Middle frontal gyrus (tissue), 1 donor: ENCODE measurements around the gene PRSS53.
"Not testable (repeated sequence)": the region's sequence is repeated elsewhere in the genome, so short reads cannot be mapped to it uniquely, and the experiment has no call there.

ENCODE experiments used
- DNase-seq: peaks from one replicate; pipeline ENCODE4 v3.0.0-alpha.2; 2015; ENCODE audit warnings: low spot score; ENCODE audit errors: extremely low spot score

The PRSS53 gene

DNA sequence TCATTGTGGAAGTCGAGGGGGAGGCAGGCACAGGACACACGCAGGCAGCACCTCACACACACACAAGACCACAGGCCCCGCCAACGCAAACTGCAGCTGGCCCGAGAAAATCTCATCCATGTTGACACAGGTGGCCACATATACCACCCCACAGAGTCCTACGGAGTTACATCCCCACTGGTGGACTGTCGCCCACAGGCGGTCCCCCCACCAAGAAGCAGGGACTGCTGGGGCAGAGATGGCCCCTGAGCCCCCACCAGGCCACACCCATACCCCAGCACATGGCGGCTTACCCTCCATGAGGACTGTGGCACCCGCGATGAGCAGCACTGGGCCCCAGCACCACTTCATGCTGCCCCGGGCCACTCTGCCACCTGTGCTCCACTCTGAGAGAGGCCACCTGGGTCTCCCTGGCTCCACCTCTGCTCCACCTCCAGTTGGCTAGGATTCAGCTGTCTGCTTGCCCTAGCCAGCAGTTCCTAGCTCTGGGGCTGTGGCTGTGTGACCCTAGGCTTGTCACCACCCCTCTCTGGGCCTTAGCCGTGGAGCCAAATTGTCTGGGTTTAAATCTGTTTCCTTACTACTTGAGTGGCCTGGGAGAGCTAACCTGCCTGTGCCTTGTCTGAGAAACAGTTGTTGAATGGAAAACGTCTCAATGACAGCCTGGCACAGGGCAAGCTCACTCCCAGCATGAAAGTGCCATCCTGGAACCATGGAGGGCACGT, at the start of gene PRSS53:
Gene PRSS53, minus strand, starts transcription at position 485 of the 725 bp plus-strand sequence. Its CDS starts 134 bp downstream, at position 351.
- no peak for DNase-seq

DNA sequence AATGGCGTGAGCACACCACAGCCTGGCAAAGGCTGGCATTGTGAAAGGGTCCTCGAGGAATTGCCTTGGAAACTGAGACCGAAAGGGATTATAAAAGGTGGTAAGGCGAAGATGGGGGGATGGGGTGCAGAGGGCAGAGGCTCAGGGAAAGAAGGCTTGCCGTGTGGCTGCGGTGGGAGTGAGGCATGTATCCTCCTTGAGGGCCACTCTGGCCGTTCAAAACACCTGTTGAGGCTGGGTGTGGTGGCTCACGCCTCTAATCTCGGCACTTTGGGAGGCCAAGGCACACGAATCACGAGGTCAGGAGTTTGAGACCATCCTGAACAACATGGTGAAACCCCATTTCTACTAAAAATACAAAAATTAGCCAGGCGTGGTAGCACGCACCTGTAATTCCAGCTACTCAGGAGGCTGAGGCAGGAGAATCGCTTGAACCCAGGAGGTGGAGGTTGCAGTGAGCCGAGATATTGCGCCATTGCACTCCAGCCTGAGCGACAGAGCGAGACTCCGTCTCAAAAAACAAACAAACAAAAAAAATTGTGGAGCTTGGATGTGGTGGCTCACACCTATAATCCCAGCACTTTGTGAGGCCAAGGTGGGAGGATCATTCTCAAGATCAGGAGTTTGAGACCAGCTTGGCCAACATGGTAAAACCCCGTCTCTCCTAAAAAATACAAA, 48.2 kb upstream of the PRSS53 start:
- not testable (repeated sequence) for DNase-seq

DNA sequence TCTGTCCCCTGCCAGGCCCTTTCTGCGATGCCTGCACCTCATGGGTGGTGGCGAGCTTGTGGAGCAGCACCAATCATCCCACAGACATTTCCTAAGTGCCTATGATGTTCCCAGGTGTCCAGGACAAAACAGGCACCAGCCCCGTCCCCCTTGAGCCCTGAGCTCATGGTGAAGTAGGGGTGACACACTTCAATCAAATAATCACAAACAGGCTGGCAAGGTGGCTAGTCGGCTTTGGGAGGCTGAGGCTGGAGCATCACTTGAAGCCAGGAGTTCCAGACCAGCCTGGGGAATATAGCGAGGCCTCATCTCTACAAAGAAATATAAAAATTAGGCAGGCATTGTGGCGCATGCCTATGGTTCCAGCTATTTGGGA, 47.5 kb upstream of the PRSS53 start:
- DNase-seq: no peak

DNA sequence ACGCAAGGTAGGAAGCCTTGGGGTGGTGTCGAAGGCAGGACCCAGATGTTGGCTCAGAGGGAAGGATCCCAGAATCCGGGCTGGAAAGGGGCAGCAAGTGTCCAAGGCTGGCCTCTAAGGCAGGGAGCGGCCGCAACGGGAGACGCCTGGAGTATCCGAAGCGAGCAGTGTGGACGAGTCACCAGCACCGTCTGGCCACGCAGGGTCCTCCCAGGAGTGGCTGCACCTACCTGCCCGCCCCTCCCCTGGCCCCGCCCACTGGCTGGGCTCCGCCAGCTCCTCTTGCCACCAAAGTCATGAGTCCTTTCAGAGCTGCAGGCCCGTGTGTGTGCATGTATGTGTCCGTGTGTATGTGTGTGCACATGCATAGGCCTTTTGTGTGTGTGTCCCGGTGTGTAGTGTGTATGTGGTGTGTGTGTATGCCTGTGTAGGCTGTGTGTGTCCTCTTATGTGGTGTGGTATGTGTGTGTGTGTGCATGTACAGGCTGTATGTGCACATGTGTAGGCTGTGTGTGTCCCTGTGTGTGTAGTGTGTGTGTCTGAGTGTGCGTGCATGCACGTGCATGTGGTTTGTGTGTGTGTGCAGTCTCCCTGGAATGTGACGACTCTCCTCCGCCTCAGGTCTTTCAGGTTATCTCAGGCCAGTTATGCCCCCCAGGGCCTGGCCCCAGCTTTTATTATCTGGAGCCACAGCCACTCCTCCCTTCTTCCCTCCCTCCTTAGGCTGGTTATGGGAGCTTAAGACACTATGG, 47.0 kb upstream of the PRSS53 start, which contains the start of gene PRSS8:
Gene PRSS8, minus strand, starts transcription at position 193 of the 752 bp plus-strand sequence. CDS start 229 bp downstream, outside the sequence.
- no peak for DNase-seq

DNA sequence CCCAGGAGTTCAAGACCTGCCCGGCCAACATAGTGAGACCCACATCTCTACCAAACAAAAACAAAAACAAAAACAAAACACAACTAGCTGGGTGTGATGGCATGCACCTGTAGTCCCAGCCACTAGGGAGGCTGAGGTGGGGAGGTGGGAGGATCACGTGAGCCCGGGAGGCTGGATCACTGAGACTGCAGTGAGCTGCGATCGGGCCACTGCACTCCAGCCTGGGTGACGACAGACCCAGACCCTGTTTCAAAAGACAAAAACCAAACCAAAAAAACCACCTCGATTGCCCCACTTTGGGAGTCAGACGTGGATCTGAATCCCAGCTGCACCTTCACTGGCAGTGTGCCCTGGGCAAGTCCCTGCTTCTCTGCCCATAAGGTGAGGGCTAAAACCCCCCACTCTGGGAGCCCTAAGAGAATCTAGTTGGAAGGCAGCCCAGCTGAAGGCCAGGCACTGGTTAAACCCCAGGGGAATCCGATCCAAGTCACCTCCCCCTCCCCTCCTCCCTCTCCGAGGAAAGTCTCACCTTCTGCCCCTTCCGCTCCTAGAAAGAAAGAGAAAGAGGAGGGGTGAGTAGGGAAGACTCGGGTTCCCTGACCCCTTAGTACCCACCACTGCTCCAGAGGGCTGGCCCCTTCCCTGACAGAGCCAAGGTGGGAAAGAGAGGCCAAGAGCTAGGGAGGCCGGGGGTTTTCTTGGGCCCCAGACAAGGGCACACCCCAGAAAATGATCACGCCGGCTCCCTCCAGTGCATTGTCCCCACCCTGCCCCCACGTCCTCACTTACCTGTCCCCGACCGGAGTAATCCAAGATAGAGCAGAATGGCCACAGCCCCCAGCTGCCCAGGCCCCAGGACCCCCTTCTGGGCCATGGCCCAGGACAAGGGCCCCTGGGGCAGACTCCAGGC, 46.1 kb upstream of the PRSS53 start:
- DNase-seq: no peak

DNA sequence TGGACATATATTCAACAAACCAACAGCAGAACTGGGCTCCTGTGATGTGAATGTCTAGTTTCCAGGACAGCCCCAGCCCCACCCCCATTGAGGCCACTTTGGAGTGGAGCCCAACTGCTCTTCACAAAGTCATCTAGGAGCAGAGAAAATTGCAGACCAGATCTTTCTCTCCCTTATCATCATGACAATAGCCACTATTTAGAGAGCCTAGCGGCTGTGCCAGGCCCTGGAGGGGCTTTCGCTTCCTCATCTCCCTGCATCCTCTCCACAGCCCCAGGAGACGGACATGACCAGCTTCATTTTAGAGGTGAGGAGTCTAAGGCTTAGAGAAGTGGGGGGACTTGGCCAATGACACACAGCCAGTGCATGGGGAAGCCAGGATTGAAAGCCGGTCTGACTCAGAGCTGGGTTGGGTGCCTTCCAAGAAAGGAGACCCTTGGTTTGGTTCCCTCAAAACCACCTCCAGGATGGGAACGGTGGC, 45.4 kb upstream of the PRSS53 start:
- DNase-seq: no peak

DNA sequence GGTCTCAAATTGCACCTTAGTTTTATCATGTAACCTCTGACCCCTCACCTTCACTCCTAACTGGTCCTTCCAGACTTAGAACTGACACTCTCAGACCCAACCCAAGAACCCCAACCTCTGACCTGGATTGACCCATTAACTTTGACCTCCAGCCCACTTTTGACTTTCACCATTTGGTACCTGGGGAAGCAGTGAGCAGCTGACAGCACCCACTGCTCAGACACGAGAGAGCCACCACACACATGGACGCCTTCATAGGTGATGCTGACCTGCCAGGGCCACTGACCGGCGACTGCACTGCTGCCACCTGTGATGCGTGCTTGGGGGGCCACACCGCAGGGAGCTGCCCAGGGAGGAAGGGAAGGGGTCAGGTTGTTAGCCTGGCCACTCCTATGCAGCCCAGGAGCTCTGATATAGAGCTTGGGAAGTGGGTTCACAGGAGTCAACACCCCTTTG, 44.3 kb upstream of the PRSS53 start:
- no peak for DNase-seq

DNA sequence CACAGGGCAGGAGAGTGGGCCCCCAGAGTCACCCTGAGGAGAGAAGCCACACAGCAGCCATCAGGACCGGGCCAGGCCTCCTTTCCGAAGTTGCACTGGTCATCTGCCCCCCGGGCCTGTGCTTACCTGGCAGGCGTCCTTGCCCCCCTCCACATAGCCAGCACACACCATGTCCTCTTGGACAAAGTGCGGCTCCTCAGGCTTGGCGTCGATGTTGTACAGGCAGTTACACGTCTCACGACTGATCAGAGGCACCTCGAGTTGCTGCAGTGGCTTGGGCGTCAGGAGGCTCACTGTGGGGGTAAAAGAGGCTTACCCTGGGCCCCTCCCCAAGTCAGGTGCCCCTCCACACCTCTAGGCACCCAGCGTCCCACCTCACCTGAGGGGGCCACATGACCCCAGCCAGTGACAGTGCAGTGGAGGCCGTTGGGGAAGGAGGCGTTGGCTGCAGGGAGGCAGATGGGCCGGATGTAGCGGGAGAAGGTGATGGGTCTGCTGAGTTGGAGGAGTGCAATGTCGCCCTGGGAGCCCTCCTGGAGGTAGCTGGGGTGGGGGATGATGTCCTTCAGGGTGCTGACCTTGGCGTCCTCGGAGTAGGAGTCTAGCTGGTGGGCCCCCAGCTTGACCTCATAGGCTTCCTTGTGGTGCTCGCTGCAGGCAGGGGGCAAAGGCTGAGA, 43.7 kb upstream of the PRSS53 start:
- no peak for DNase-seq

DNA sequence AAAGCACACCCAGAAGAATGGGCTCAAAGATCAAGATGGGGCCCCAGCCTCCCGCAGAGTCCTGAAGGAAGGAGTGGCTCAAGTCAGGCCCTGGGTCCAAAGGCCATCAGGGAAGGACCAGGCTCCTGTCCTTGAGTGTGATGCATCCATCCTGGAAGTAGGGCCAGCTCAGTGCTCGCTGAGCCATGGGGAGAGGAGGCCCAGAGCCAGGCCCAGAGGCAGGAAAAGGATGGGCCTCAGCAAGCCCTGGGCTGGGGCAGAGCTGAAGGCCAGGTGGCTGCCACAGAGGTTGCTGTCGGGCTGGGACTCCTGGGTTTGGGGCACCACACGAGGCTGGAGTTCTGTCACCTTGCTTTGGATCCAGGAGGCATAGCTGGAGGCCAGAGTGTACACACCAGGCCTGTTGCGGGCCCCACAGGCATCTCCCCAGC, 43.1 kb upstream of the PRSS53 start:
- no peak for DNase-seq

DNA sequence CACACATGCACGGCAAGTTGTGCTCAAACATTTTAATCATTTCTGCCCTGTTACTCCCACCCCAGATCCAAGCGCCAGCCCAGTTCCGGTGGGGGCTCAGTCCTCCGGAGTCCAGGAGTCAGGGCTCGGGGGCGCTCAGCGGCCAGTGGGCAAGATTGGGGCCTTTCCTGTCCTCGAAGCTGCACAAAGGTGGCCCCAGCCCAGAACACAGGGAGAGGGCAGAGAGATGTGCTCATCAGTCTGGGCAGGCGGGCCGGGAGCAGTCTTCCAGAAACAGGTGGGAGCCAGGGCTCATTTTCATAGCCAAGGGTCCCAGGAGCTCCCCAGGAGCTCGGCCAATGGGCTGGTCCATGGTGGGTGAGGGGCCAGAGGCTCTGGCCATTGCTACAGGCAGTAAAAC, 42.7 kb upstream of the PRSS53 start:
- no peak for DNase-seq

DNA sequence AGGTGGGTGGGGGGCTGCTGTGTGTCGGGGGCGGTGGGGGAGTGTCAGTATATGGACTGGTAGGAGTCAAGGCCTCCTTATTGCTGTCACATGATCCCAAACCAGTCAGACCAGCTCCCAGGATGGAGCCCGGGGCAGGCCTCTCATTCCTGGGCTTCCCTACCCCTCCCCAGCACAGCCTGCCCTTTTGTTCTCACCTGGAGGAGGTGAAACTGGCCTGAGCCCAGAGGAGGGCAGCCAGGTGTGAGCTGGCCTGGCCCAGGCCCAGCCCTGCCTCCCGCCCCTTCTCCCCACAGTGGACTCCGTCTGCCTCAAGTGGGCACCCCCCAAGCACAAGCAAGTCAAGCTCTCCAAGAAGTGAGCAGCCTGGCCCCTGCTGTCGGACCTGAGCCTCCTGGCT, 42.2 kb upstream of the PRSS53 start:
- no peak for DNase-seq

DNA sequence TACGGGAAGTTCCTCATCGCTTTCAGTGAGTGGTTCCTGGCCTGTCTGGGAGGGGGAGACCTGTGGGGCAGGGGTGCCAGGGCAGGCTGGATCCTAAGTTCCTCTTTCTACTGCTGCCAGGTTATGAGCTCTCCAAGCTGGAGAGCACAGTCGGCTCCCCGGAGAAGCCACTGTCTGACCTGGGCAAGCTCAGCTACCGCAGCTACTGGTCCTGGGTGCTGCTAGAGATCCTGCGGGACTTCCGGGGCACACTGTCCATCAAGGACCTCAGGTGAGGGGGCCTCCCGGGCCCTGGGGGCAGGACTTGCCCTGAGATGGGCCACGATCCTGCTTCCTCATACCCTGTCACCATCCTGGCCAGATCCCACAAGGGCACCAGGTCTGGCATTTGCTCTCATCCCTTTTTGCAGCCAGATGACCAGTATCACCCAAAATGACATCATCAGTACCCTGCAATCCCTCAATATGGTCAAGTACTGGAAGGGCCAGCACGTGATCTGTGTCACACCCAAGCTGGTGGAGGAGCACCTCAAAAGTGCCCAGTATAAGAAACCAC, 41.7 kb upstream of the PRSS53 start:
- no peak for DNase-seq

DNA sequence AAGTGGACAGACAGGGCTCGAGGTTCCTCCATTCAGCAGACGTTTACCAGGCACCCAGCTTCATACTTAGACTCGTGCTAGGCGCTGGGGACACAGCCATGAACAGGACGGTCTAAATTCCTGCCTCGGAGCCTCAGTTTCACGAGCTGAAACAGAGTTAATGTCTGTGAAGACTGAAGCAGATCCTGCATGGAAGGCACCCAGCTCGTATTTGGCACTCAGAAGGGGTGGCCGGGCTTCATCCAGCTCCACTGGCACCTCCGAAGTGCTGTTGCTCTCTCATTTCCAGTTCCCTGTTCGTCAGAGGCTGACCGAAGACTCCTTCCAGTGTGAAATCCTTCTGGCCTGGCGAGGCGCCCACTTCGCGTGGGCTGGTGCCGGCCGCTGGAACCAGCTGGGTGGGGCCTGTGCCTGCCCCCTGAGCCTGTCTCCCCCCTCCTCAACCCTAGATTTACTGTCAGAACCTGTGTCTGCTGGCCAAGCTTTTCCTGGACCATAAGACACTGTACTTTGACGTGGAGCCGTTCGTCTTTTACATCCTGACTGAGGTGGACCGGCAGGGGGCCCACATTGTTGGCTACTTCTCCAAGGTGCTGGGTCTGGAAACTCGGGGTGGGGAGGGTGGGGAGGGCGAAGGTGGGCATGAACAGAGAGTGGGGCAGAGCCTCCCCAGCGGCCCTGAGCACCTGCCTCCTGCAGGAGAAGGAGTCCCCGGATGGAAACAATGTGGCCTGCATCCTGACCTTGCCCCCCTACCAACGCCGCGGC, 41.0 kb upstream of the PRSS53 start:
- DNase-seq: no peak

DNA sequence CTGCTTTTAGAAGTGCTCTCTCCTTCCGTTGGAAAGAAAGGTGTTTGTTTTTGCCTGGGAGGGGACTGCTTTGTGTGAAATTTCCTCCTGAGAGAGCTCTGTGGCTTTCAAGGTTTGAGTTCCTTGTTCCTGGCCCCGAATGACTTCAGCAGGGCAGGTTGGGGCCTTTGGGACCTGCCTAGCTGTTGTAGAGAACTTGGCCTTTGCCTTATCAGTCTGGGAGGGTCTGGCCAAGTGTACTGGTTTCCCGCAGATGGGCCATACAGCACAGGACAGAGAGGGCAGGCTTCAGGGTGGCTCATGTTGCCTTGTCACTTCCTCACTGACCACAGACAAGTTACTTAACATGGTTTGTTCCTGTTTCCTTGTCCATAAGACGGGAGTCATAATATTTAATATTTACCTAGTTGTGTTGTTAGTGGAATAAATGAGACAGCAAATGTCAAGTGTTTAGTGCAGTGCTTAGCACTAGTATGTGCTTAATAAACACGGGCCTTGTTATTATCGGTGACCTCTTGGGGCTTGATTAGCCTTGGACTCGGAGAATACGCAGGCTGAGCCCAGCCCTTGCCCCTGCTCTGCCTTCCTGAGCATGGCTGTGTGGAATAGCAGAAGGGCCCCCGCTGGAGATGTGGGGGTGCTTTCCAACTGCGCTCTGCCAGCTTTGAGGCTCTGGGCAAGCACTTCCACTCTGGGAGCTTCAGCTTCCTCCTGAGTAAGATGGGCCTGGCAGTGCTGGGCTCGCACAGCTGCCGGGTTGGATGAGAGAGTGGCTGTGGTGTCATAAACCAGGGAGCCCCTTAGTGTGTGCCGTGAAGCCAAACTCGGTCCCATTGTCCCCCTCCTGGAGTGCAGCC, 40.2 kb upstream of the PRSS53 start:
- no peak for DNase-seq

DNA sequence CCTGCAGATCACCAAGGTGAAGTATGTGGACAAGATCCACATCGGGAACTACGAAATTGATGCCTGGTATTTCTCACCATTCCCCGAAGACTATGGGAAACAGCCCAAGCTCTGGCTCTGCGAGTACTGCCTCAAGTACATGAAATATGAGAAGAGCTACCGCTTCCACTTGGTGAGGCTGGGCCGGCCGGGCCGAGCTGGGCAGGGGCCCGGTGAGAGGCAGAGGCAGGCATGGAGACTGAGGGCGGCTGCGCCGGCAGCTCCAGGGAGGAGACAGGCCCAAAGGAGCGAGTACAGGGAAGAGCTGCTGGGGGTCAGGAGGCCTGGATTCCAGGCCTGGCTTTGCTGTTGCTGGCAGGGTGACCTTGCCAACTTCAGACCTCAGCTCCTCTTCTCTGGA, 38.4 kb upstream of the PRSS53 start:
- no peak for DNase-seq

DNA sequence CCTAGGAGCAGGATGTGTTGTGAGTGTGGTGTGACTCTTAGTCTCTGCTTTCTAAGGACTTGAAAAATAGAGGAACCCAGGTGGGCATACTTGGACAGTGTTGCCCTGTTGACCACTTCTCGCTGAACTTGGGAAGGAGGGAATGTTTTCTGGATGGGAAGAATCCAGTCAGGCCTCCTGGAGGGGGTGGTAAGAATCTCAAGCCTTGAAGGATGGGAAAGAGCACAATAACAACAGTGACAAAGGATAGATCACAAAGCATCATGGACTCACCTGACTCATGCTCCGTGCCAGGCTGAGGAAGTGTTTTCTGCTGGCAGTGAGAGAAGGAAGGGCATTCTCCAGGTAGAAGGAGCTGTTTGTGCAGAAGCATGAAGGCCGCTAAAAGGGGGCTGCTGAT, 37.1 kb upstream of the PRSS53 start:
- no peak for DNase-seq

DNA sequence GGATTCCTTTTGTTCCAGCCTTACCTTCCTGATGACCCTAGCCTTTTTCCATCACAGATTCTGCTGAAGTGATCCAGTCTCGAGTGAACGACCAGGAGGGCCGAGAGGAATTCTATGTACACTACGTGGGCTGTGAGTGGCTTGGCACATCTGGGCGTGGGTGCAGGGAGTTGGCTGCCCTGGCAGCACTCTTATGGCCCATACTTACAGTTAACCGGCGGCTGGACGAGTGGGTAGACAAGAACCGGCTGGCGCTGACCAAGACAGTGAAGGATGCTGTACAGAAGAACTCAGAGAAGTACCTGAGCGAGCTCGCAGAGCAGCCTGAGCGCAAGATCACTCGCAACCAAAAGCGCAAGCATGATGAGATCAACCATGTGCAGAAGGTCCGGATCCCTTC, 31.4 kb upstream of the PRSS53 start:
- DNase-seq: no peak
